ENCODE results near the gene E2F6. TPM values are rescaled to one million over a fixed set of nuclear protein-coding genes. Genes with fewer than 3 reads are reported as not detected.

The E2F6 gene
- total RNA-seq, 1 donor, result 9.0 TPM

- Histone ChIP-seq H3K27ac (ENCODE audit: low read depth, low read length) (no peak overlapping the region), H3K4me3 (ENCODE audit: insufficient read depth, low read length) (no peak overlapping the region), H3K36me3 (ENCODE audit: insufficient read depth, low read length) (no peaks in the 10 kb centered on the region), H3K27me3 (ENCODE audit: insufficient read depth, low read length) (peaks cover 19% of the 10 kb centered on the region), H3K79me2 (ENCODE audit: insufficient read depth, low read length) (no peaks in the 10 kb centered on the region), H4K20me1 (ENCODE audit: insufficient read depth, low read length) (no peaks in the 10 kb centered on the region), H3K4me1 (ENCODE audit: insufficient read depth, low read length) (no peaks in the 10 kb centered on the region), H3K4me2 (ENCODE audit: insufficient read depth, low read length) (no peak overlapping the region), H2AFZ (ENCODE audit: low read length) (no peak overlapping the region), H3K9me3 (ENCODE audit: low read depth, low read length) (no peaks in the 10 kb centered on the region)
- DNase-seq (ENCODE audit: insufficient read length, low spot score, missing footprints), result no peak
- TF ChIP-seq CTCF (IDR thresholded peaks at IDR 0.05; ENCODE audit: extremely low read depth, low read depth, low read length), result no peak
Measured at GRCh38 chr2:11508279-11508678, 42.3 kb upstream of the E2F6 start.

- H3K9me3 ChIP-seq (ENCODE audit: low read depth, low read length), result no peaks in the 10 kb centered on the region
- H3K79me2 ChIP-seq (ENCODE audit: insufficient read depth, low read length), result no peaks in the 10 kb centered on the region
- no peak for TF ChIP-seq CTCF (IDR thresholded peaks at IDR 0.05; ENCODE audit: extremely low read depth, low read depth, low read length)
- no peak overlapping the region for H3K4me3 ChIP-seq (ENCODE audit: insufficient read depth, low read length)
- DNase-seq (ENCODE audit: insufficient read length, low spot score, missing footprints), result no peak
- H2AFZ ChIP-seq (ENCODE audit: low read length), result no peak overlapping the region
- H3K27ac ChIP-seq (ENCODE audit: low read depth, low read length), result no peak overlapping the region
- H3K4me1 ChIP-seq (ENCODE audit: insufficient read depth, low read length), result no peaks in the 10 kb centered on the region
- no peaks in the 10 kb centered on the region for H4K20me1 ChIP-seq (ENCODE audit: insufficient read depth, low read length)
- H3K27me3 ChIP-seq (ENCODE audit: insufficient read depth, low read length), result peaks cover 13% of the 10 kb centered on the region
- no peaks in the 10 kb centered on the region for H3K36me3 ChIP-seq (ENCODE audit: insufficient read depth, low read length)
- H3K4me2 ChIP-seq (ENCODE audit: insufficient read depth, low read length), result no peak overlapping the region
Measured at GRCh38 chr2:11507517-11507916, 41.6 kb upstream of the E2F6 start.

GRCh38 chr2:11506611-11506969 is 40.6 kb upstream of the E2F6 start:
- Histone ChIP-seq H4K20me1 (ENCODE audit: insufficient read depth, low read length) (no peaks in the 10 kb centered on the region), H3K4me2 (ENCODE audit: insufficient read depth, low read length) (no peak overlapping the region), H3K4me1 (ENCODE audit: insufficient read depth, low read length) (no peaks in the 10 kb centered on the region), H3K4me3 (ENCODE audit: insufficient read depth, low read length) (no peak overlapping the region), H3K79me2 (ENCODE audit: insufficient read depth, low read length) (no peaks in the 10 kb centered on the region), H3K27me3 (ENCODE audit: insufficient read depth, low read length) (peaks cover 10% of the 10 kb centered on the region), H2AFZ (ENCODE audit: low read length) (no peak overlapping the region), H3K9me3 (ENCODE audit: low read depth, low read length) (no peaks in the 10 kb centered on the region), H3K27ac (ENCODE audit: low read depth, low read length) (no peak overlapping the region), H3K36me3 (ENCODE audit: insufficient read depth, low read length) (no peaks in the 10 kb centered on the region)
- no peak for DNase-seq (ENCODE audit: insufficient read length, low spot score, missing footprints)
- no peak for TF ChIP-seq CTCF (IDR thresholded peaks at IDR 0.05; ENCODE audit: extremely low read depth, low read depth, low read length)

GRCh38 chr2:11505652-11506610 is 40.0 kb upstream of the E2F6 start:
- no peak for TF ChIP-seq CTCF (IDR thresholded peaks at IDR 0.05; ENCODE audit: extremely low read depth, low read depth, low read length)
- H3K4me2 ChIP-seq (ENCODE audit: insufficient read depth, low read length), result no peak overlapping the region
- H3K4me1 ChIP-seq (ENCODE audit: insufficient read depth, low read length), result no peaks in the 10 kb centered on the region
- H3K36me3 ChIP-seq (ENCODE audit: insufficient read depth, low read length), result no peaks in the 10 kb centered on the region
- H4K20me1 ChIP-seq (ENCODE audit: insufficient read depth, low read length), result no peaks in the 10 kb centered on the region
- no peaks in the 10 kb centered on the region for H3K79me2 ChIP-seq (ENCODE audit: insufficient read depth, low read length)
- H3K27me3 ChIP-seq (ENCODE audit: insufficient read depth, low read length), result peaks cover 10% of the 10 kb centered on the region
- no peak overlapping the region for H3K4me3 ChIP-seq (ENCODE audit: insufficient read depth, low read length)
- DNase-seq (ENCODE audit: insufficient read length, low spot score, missing footprints), result no peak
- H3K9me3 ChIP-seq (ENCODE audit: low read depth, low read length), result no peaks in the 10 kb centered on the region
- no peak overlapping the region for H3K27ac ChIP-seq (ENCODE audit: low read depth, low read length)
- H2AFZ ChIP-seq (ENCODE audit: low read length), result no peak overlapping the region
